ENCODE results near the gene NQO1.

NQO1 gene

GRCh38 chr16:69672315-69672997 is 53.9 kb downstream of the NQO1 start:
- no peaks in the 10 kb centered on the region for H3K9me2 ChIP-seq (replicated peaks; ENCODE audit: insufficient read depth, low read length)
- no peak overlapping the region for H3K4me2 ChIP-seq (ENCODE audit: low read depth, low read length, poor library complexity, severe bottlenecking)
- no peak for TF ChIP-seq EZH2phosphoT487 (conservative IDR thresholded peaks at IDR 0.05; ENCODE audit: low read length)
- TF ChIP-seq CTCF (IDR thresholded peaks at IDR 0.05; ENCODE audit: insufficient read depth, low read length, poor library complexity, severe bottlenecking): no peak
- H3K9ac ChIP-seq (ENCODE audit: low read length): no peak overlapping the region
- no peaks in the 10 kb centered on the region for H3K27me3 ChIP-seq (ENCODE audit: low read length)
- no peaks in the 10 kb centered on the region for H4K20me1 ChIP-seq (ENCODE audit: low read depth, low read length)
- no peaks in the 10 kb centered on the region for H3K79me2 ChIP-seq (ENCODE audit: insufficient read depth, low read length)
- H3K27ac ChIP-seq (ENCODE audit: low read depth, low read length): no peak overlapping the region
- H3K36me3 ChIP-seq (ENCODE audit: low read length): peaks cover 23% of the 10 kb centered on the region
- H2AFZ ChIP-seq (ENCODE audit: low read depth, low read length, severe bottlenecking): no peak overlapping the region
- no peaks in the 10 kb centered on the region for H3K9me3 ChIP-seq (ENCODE audit: insufficient read depth, low read length)
- H3K4me3 ChIP-seq (ENCODE audit: insufficient read depth, low read length, poor library complexity, severe bottlenecking): no peak overlapping the region
- peaks cover 7% of the 10 kb centered on the region; the same call in 1 of the 2 replicates for H3F3A ChIP-seq (ENCODE audit: insufficient read depth)

- no peak overlapping the region for H3K27ac ChIP-seq (ENCODE audit: low read depth, low read length)
- TF ChIP-seq EZH2phosphoT487 (conservative IDR thresholded peaks at IDR 0.05; ENCODE audit: low read length) (no peak), CTCF (IDR thresholded peaks at IDR 0.05; ENCODE audit: insufficient read depth, low read length, poor library complexity, severe bottlenecking) (no peak)
Measured at GRCh38 chr16:69669577-69669976, 56.8 kb downstream of the NQO1 start.

GRCh38 chr16:69663846-69664245 is 62.5 kb downstream of the NQO1 start:
- Histone ChIP-seq H3K36me3 (ENCODE audit: low read length) (no peaks in the 10 kb centered on the region; the same call in 1 of the 2 replicates), H3K79me2 (ENCODE audit: insufficient read depth, low read length) (no peaks in the 10 kb centered on the region), H3K9me3 (ENCODE audit: insufficient read depth, low read length) (no peaks in the 10 kb centered on the region), H3K27me3 (ENCODE audit: low read length) (no peaks in the 10 kb centered on the region), H3K27ac (ENCODE audit: low read depth, low read length) (no peak overlapping the region), H3K9ac (ENCODE audit: low read length) (no peak overlapping the region), H3K4me3 (ENCODE audit: insufficient read depth, low read length, poor library complexity, severe bottlenecking) (no peak overlapping the region), H3K4me2 (ENCODE audit: low read depth, low read length, poor library complexity, severe bottlenecking) (no peak overlapping the region), H3K9me2 (replicated peaks; ENCODE audit: insufficient read depth, low read length) (no peaks in the 10 kb centered on the region), H3F3A (ENCODE audit: insufficient read depth) (peaks cover 7% of the 10 kb centered on the region; the same call in 1 of the 2 replicates), H2AFZ (ENCODE audit: low read depth, low read length, severe bottlenecking) (no peak overlapping the region), H4K20me1 (ENCODE audit: low read depth, low read length) (no peaks in the 10 kb centered on the region)
- TF ChIP-seq CTCF (IDR thresholded peaks at IDR 0.05; ENCODE audit: insufficient read depth, low read length, poor library complexity, severe bottlenecking): no peak
- TF ChIP-seq EZH2phosphoT487 (conservative IDR thresholded peaks at IDR 0.05; ENCODE audit: low read length): no peak

More at GRCh38 chr16:69669577-69669976, 56.8 kb downstream of the NQO1 start:
- Histone ChIP-seq H3K9ac (ENCODE audit: low read length) (no peak overlapping the region), H3F3A (ENCODE audit: insufficient read depth) (peaks cover 6% of the 10 kb centered on the region; the same call in 1 of the 2 replicates), H3K27me3 (ENCODE audit: low read length) (no peaks in the 10 kb centered on the region), H3K4me3 (ENCODE audit: insufficient read depth, low read length, poor library complexity, severe bottlenecking) (no peak overlapping the region), H3K79me2 (ENCODE audit: insufficient read depth, low read length) (no peaks in the 10 kb centered on the region), H3K4me2 (ENCODE audit: low read depth, low read length, poor library complexity, severe bottlenecking) (no peak overlapping the region), H3K36me3 (ENCODE audit: low read length) (peaks cover 14% of the 10 kb centered on the region), H3K9me2 (replicated peaks; ENCODE audit: insufficient read depth, low read length) (no peaks in the 10 kb centered on the region), H3K9me3 (ENCODE audit: insufficient read depth, low read length) (no peaks in the 10 kb centered on the region), H2AFZ (ENCODE audit: low read depth, low read length, severe bottlenecking) (no peak overlapping the region), H4K20me1 (ENCODE audit: low read depth, low read length) (no peaks in the 10 kb centered on the region)
